Measurements from ENCODE around the gene FNDC1.

DNA sequence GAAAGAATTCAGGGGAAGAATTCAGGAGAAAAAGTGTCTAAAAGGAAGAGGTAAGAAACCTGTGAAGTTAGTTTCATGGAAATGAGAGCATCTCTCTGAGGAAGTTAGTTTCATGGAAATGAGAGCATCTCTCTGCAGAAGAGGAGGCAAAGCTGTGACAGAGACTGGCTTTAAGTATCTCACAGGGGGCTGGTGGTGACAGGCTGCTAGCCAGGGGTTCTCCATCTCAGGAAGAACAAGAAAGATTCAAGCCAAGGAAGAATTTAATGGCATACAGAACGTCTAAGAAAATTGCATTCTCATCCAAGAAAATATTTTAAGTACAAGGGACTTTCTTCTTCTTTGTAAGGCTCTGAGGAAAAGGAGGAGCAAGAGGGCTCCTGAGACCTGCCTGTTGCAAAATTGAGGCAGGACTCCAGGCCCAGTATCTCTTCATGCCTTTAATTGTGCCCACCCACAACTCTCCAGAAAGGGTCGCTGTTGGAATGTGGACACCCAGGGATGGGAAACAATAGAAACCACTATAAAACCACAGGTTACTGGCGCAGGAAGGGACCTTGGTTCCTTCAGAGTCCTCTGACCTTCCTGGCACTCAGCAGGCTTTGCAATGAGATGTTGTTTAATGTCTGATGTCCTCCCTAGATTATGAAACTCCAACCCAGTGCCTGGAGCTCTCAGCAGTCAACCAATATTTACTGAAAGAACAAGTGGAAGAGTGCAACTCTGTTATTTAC, 136.8 kb downstream of the FNDC1 start:
- TF ChIP-seq FOXP2 (optimal IDR thresholded peaks at IDR 0.05; ENCODE audit: borderline replicate concordance, extremely low read depth, extremely low read length, insufficient read depth) (no peak), SIN3A (IDR thresholded peaks at IDR 0.05; ENCODE audit: borderline replicate concordance, insufficient read depth, low read length) (no peak), POLR2AphosphoS5 (IDR thresholded peaks at IDR 0.05; ENCODE audit: low read depth, low read length) (no peak), TAF1 (IDR thresholded peaks at IDR 0.05; ENCODE audit: borderline replicate concordance, insufficient read depth, low read length) (no peak)
- TF ChIP-seq, protein P1, sequence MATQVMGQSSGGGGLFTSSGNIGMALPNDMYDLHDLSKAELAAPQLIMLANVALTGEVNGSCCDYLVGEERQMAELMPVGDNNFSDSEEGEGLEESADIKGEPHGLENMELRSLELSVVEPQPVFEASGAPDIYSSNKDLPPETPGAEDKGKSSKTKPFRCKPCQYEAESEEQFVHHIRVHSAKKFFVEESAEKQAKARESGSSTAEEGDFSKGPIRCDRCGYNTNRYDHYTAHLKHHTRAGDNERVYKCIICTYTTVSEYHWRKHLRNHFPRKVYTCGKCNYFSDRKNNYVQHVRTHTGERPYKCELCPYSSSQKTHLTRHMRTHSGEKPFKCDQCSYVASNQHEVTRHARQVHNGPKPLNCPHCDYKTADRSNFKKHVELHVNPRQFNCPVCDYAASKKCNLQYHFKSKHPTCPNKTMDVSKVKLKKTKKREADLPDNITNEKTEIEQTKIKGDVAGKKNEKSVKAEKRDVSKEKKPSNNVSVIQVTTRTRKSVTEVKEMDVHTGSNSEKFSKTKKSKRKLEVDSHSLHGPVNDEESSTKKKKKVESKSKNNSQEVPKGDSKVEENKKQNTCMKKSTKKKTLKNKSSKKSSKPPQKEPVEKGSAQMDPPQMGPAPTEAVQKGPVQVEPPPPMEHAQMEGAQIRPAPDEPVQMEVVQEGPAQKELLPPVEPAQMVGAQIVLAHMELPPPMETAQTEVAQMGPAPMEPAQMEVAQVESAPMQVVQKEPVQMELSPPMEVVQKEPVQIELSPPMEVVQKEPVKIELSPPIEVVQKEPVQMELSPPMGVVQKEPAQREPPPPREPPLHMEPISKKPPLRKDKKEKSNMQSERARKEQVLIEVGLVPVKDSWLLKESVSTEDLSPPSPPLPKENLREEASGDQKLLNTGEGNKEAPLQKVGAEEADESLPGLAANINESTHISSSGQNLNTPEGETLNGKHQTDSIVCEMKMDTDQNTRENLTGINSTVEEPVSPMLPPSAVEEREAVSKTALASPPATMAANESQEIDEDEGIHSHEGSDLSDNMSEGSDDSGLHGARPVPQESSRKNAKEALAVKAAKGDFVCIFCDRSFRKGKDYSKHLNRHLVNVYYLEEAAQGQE (IDR thresholded peaks at IDR 0.05; ENCODE audit: insufficient read depth in 1 of 2, low read depth in 2 of 2, low read length in 2 of 2): no peak

Measured in PFSK-1 (cell line).